ENCODE data around the gene MOSPD2.

The MOSPD2 gene

GRCh38 chrX:14872851-14873675 lies at the start of gene MOSPD2, which contains the start of gene FANCB:
MOSPD2 (plus strand) TSS chrX:14873421; CDS start chrX:14873529, 108 bp downstream.
FANCB (minus strand) TSS chrX:14873069; CDS start chrX:14865510, 7,559 bp downstream.
- peak; percentile 87 for DNase-seq

GRCh38 chrX:14825851-14826250 lies 47.4 kb upstream of the MOSPD2 start:
- no peak for DNase-seq

- no peak for DNase-seq
Measured at GRCh38 chrX:14826319-14826718, 46.9 kb upstream of the MOSPD2 start.

DNA sequence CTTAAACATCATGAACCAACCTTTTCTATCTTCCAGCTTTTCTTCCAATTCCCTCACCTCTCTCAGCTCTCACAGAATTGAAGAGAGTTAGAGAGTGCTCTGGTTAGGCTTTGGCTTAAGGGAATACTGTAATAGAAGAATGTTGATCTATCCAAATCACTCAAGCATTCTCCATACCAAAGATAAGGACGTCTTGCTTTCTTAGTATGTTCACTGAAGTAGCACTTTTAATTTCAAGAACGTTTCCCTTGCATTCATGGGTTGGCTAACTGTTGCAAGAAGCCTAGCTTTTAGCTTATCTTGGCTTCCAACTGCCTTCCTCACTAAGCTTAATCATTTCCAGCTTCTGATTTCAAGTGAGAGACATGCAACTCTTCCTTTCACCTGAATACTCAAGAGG lies 43.6 kb upstream of the MOSPD2 start:
- no peak for DNase-seq

DNA sequence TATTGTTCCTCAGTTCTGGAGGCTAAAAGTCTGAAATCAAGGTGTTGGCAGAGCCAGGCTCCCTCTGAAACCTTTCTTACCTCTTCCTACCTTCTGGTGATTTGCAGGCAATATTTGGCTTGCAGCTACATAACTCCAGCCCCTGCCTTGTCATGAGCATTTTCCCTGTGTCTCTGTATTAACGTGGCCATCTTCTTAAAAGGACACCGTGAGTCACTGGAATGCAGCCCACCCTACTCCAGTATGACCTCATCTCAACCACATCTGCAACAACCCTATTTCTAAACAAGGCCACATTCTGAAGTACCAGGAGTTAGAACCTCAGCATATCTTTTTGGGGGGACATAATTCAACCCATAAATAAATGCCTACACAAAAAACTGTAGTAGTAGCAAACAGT lies 41.1 kb upstream of the MOSPD2 start:
- no peak for DNase-seq

- DNase-seq = no peak
Measured at GRCh38 chrX:14832586-14832985, 40.6 kb upstream of the MOSPD2 start.

GRCh38 chrX:14837155-14837554 lies 36.1 kb upstream of the MOSPD2 start:
- DNase-seq = no peak

- no peak for DNase-seq
Measured at GRCh38 chrX:14843666-14844065, 29.6 kb upstream of the MOSPD2 start.

GRCh38 chrX:14851526-14851925 lies 21.7 kb upstream of the MOSPD2 start:
- no peak for DNase-seq

- no peak for DNase-seq
Measured at GRCh38 chrX:14864631-14865030, 8.6 kb upstream of the MOSPD2 start.

GRCh38 chrX:14865201-14865600 lies 8.0 kb upstream of the MOSPD2 start:
- DNase-seq = no peak

DNA sequence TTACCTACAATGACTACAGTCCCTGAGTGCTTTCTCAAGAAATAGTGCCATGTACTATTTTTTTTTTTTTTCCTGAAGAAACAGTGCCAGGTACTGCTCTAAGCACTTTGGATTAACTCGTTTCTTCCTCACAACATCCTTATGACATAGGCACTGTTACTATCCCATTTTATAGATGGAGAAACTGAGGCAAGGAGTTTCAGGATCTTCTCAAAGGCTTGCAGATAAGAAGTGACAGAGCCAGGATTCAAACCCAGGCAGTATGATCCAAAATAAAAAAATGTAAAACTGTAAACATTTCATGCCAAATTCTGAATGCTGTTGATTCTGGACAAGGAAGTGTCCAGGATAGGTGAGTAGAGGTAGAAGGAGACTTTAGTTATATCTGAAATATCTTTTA lies 1.5 kb upstream of the MOSPD2 start:
- no peak for DNase-seq

GRCh38 chrX:14872355-14872754 lies 866 bp upstream of the MOSPD2 start:
- no peak for DNase-seq

- DNase-seq = no peak
Measured at GRCh38 chrX:14873676-14874049, 442 bp downstream of the MOSPD2 start.

DNA sequence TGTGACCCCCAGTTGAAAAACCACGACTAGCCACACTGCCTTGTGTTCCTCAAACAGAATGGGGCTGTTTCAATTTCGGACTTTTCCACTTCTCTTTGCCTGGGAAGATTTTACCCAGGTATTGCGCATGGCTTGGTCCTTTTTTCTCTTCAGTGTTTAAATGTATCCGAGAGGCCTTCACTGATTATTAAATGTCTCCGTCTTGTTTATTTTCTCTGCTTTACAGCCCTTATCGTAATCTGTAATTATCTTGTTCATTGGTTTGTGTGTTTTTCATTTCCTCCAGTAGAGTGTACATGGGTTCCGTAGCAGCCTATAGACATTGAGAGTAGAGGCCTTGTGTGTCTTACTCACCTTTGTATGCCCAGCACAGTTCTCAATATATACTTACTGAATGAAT lies 2.4 kb downstream of the MOSPD2 start:
- DNase-seq = no peak

GRCh38 chrX:14883826-14884225 lies 10.6 kb downstream of the MOSPD2 start:
- no peak for DNase-seq

DNA sequence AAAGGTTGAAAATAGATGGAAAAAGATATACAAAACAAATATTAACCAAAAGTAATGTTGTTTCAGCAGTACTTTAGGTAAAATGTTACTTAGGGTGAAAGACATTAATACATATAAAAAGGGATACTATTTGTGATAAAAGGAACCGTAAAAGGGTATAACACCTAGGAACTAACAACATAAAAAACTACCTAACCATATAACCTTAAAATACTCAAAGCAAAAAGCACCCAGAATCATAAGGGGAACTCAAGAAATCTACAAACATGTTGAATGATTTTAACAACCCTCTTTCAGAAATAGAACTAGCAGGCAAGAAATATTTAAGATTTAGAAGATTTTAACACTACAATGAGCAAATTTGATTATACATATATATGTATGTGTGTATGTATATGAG lies 11.5 kb downstream of the MOSPD2 start:
- no peak for DNase-seq

- no peak for DNase-seq
Measured at GRCh38 chrX:14886252-14886651, 13.0 kb downstream of the MOSPD2 start.

DNA sequence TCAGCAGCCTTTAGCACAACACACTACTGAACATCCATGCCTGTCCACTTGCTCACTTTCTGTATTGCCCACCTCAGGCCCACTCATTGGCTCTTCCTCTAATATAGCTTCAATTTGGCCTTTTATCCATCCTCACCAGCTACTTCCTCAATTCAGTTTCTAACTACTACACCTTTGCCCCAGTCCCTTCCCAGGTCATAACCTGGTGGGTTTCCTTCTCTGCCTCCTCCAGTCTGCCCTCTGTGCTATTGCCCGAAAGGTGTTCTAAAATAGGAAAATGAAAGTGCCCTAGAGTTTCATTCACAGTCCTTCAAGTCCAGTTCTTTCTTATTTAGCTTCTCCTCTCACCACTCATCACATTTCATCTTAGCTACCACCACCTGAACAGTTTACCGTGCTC lies 23.1 kb downstream of the MOSPD2 start:
- no peak for DNase-seq

DNA sequence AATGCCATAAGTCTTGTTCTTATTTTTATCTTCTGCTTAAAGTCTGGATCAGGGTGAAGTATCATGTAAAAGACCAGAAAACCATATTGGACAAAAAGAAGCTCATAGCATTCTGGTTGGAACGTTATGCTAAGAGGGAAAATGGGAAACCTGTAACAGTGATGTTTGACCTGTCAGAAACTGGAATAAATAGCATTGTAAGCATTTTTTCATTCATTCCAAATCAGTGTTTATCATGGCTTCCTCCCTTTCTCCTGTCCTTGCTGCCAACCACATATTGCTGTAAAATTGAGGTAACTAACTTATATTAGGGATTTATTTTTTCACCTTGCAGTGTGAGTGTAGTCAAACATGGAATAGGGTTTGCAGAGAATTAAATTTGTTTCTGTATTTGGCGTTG lies 23.8 kb downstream of the MOSPD2 start:
- DNase-seq = no peak

DNA sequence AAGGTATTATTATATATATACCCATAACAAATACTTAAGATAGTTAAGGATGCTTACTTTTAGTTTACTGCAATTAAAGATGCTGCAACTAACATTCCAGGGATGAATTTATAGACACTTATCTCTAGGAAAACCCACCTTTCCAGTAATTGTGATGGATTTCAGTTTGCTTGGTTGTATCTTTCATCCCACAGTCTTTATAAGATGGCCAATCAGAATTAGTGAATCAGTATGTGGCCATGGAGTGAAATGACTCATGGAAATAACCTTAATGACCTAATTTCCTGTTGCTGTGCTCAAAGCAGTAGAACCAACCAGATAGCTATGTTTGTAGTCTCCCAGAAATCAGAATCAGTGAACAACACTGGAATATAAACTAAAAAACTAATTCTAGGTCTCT lies 26.4 kb downstream of the MOSPD2 start:
- DNase-seq = no peak

DNA sequence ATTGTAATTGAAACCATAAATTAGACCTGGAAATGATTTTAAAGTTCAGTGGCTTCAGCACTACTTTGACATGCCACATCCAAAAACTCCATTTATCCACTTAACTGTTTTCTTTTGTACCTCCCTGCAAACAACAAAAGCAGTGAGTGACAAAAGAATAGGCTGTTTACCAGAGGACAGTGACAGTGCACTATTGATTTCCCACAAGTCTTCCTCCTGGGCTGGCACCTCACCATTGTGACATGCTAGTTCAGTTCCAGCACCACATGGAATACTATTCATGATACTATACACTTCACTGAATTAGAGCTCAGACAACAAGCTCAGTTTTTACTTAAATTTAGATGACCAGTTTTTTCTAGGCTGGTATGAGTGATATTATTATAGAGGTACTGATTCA lies 29.3 kb downstream of the MOSPD2 start:
- DNase-seq = no peak

DNA sequence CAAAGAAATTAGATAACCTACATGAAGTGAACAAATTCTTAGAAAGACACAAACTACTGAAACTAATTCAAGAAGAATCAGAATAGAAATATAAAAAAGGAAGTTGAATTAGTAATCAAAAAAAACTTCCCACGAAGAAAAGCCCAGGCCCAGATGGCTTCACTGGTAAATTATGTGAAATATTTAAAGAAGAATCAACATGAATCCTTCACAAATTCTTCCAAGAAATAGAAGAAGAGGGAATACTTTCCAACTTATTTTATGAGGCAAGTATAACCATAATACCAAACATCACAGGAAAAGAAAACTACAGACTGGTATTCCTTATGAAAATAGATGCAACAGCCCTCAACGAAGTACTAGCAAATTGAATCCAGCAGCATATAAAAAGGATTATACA lies 30.7 kb downstream of the MOSPD2 start:
- no peak for DNase-seq

- DNase-seq = no peak
Measured at GRCh38 chrX:14913241-14913640, 40.0 kb downstream of the MOSPD2 start.

DNA sequence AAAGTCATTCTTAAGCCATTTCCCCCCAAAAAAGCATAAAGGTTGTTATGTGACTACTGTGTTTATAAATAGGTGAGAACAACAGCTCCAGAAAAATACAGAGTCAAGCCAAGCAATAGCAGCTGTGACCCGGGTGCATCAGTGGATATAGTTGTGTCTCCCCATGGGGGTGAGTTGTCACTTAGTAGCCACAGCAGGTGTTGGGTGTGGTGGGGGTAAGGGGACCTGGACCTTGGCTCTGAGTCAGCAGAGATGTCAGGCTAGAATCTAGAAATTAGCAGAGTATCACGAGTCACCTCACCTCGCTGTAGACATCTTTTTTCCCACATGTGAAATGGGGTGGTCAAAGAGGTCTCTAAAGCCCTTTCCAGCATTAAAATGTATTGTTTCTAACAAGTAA lies 42.4 kb downstream of the MOSPD2 start:
- no peak for DNase-seq

Data from NCI-H510A treated with DMSO at 0.1 percent for 48 hours (cell line).